Measurements from ENCODE around the gene MRPL50. TPM values are rescaled to one million over a fixed set of nuclear protein-coding genes. Genes with fewer than 3 reads are reported as not detected.
"Not testable (repeated sequence)": the region's sequence is repeated elsewhere in the genome, so short reads cannot be mapped to it uniquely, and the experiment has no call there.

MRPL50 gene
- polyA plus RNA-seq, 1 donor = 26.9 TPM

- DNase-seq = no peak
Observed at GRCh38 chr9:101418518-101419430, 20.4 kb upstream of the MRPL50 start.

DNA sequence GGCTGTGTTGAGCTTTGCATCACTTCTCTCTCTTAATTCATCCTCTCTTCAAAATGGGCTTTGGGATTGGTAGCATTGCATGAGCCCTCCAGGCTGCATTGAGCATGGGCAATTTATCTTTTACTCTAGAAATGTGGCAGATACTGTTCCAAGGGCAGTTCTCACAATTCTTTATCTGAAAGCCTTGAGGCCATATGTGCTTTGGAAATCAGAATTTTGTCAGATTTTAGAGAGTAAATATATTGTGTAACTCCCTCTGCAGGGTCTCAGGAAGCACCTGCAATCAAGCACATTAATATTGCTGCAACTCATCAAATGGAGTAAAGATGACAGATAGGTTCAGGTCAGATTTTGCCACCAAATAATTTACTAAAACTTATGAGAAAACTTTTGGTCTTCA, 19.6 kb upstream of the MRPL50 start:
- no peak for DNase-seq

DNA sequence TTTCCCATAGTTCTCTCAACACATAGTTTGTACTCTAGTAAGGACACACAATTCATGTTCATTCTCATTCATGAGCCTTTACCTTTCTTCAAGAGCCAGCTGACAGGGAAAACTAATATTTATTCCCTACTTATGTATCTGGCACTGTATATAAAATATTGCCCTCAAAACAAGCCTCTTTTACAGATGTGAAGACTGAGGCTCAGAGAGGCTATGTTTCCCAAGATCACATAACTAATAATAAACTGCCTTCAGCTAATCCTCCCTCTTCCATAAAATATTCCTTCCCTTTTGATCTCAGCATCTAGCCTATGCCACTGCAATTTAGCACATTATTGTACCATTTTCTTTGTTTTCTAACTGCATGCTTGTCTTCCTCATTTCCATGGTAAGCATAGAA, 19.0 kb upstream of the MRPL50 start:
- no peak for DNase-seq

GRCh38 chr9:101415578-101415977, 17.2 kb upstream of the MRPL50 start:
- DNase-seq = no peak

DNA sequence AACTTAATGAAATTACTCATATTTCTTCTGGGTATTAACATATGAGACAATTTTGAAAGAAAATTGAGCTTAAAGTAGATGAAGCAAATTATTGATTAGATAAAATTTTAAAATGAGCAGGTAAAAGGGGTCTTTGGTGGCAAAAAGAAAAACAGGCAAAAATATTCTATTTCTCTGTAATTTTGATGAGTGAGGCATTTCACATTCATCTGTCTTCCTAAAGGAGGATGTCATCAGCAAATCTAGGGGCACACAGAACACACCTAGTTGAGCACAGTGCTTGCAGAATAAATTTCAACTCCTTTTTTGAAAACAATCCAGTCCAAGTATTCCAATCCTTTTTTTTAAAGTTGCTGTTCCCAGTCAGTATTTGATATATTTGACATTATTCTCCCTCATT, 16.4 kb upstream of the MRPL50 start:
- DNase-seq = no peak

DNA sequence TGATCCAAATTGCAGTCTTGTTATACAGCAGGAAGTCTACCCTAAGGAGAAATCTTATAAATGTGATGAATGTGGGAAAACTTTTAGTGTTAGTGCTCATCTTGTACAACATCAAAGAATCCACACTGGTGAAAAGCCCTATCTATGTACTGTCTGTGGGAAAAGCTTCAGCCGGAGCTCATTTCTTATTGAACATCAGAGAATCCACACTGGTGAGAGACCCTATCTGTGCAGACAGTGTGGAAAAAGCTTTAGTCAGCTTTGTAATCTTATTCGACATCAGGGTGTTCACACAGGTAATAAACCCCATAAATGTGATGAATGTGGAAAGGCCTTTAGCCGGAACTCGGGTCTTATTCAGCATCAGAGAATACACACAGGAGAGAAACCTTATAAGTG, 10.7 kb upstream of the MRPL50 start:
- DNase-seq = no peak

DNA sequence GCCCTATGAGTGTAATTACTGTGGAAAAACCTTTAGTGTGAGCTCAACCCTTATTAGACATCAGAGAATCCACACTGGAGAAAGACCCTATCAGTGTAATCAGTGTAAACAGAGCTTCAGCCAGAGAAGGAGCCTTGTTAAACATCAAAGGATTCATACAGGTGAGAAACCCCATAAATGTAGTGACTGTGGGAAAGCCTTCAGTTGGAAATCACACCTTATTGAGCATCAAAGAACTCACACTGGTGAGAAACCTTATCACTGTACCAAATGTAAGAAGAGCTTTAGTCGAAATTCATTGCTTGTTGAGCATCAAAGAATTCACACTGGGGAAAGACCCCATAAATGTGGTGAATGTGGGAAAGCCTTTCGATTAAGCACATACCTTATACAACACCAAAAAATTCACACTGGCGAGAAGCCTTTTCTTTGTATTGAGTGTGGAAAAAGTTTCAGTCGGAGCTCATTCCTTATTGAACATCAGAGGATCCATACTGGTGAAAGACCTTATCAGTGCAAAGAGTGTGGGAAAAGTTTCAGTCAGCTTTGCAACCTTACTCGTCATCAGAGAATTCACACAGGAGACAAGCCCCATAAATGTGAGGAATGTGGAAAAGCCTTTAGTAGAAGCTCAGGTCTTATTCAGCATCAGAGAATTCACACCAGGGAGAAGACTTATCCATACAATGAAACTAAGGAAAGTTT, 10.1 kb upstream of the MRPL50 start:
- no peak for DNase-seq

DNA sequence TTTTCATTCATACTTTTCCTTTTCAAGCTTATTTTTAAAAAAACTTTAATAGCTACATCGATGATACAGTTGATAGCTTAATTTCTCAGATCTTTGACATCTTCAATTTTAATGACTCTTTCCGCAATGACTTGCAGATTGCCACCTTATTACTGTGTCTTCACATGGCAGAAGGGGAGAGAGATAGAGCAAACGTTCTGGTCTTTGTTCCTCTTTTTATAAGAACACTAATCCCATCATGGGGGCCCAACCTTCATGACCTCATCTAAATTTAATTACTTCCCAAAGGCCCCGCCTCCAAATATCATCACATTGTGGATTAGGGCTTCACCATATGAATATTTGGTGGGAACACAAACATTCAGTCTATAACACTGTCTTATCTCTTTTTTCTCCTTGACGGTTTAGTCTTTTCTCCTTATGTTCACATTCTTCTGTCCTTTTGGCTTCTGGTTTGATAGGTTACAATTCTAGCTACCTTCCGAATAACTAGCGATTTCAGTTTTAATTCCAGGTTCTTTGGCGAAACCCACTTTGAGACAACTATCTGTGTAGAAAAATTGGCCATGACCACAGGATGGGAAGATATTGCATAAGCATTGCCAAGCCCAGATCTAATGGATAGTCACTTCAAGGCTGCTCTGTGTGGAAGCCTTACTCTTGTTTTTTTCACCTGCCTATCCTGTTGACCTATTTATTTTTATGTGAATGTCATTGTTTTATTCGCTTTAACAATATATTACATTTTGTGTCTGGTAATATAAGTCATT, 5.3 kb upstream of the MRPL50 start:
- no peak for DNase-seq

DNA sequence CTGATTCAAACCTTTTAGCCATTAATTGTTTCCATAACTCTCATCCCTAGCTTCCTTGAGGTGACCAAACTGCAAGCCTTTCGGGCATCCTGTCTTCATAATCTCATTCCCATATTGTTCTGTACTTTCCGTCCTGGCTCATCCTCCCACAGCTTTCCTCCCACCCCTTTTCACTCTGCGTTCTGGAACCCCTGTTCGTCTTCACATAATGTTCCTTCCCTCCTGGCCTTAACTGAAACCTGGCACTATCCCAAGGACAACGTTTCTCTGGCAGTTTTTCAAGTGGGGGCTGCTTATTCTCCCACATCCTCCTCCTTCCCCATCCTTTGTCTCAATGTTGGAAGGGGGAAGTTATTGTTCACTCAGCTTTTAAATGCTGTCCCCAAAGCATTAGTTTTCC, 1.7 kb upstream of the MRPL50 start:
- no peak for DNase-seq

DNA sequence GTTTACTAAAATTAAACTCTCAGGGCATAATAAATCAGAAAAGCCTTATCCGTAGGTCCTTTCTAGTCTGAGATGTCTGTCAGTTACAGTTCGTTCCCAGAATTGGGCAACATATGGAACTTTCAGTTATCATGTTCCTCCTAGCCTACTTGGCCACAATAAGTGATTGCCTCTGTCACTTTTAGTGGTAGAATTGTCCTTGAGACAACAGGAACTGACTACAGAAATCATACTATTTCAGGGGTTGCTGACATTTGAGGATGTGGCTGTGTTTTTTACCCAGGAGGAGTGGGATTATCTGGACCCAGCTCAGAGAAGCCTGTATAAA, 1.2 kb upstream of the MRPL50 start:
- no peak for DNase-seq

DNA sequence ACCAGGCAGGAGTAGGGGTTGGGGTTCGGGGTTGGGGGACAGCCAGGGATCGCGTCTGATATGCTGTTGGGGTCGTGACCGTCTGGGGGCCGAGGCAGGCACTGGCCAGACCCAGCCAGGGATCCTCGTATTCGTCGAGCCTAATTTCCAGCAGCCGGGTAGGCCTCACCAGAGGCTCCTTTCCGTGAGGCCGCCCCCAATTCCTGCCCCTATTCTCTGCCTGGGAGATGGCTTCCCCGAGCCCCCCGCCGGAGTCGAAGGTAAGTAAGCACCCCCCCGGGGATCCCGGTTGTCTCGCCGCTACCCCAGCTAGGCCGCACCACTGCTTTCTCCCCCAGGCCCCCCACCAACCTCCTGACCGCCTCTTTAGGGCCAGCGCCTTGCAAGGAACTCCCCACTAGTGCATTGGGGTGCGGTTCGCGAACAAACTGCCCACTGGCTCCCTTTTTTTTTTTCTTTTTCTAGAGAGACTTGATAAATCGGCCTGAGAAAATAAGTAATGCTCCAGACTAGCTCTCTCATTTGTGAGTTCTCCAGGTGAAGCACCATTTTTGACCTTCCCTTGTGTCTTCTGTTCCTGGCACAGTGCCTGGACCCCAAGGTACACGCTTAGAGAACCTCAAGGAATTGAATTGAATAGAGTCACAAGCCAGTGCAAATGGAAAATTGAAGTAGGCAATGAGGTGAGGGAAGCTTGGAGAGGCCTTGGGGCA, 668 bp upstream of the MRPL50 start:
- DNase-seq = peak; percentile 34

- no peak for DNase-seq
Observed at GRCh38 chr9:101397746-101398067, 711 bp downstream of the MRPL50 start.

DNA sequence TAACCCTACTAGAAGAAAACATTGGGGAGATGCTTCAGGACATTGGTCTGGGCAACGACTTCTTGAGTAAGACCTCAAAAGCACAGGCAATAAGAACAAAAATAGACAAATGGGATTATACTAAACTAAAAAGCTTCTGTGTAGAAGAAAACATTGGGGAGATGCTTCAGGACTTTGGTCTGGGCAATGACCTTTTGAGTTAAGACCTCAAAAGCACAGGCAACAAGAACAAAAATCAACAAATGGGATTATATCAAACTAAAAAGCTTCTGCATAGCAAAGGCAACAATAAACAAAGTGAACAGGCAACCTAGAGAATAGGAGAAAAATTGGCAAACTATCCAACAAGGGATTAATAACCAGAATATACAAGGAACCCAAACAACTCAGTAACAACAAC, 3.7 kb downstream of the MRPL50 start:
- DNase-seq = no peak

- no peak for DNase-seq
Observed at GRCh38 chr9:101393135-101393534, 5.3 kb downstream of the MRPL50 start.

GRCh38 chr9:101388507-101388993, 9.9 kb downstream of the MRPL50 start:
- no peak for DNase-seq

- no peak for DNase-seq
Observed at GRCh38 chr9:101387871-101388506, 10.4 kb downstream of the MRPL50 start.

GRCh38 chr9:101384873-101385536, 13.4 kb downstream of the MRPL50 start, which contains the start of gene BAAT:
TSS of gene BAAT (minus strand) at chr9:101385006. CDS start at chr9:101371404, 13,602 bp downstream.
- DNase-seq = not testable (repeated sequence)

DNA sequence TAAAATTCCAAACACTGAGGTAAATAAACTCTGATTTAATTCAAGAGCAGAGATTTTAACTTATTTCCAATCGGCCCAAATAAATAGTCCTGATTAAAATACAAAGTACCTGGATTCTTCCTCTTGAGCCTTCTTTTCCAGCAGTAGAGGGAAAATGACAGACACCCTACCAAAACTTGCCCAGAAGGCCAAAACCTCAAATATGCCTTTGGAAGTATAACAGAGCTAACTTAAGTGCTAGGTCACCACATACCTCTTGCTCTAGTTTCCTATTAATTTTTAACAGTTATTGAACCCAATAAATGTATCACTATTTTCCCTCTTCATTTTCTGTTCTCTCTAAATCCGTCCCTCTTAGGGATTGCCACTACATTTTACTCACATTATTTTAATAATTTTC, 15.1 kb downstream of the MRPL50 start:
- no peak for DNase-seq

DNA sequence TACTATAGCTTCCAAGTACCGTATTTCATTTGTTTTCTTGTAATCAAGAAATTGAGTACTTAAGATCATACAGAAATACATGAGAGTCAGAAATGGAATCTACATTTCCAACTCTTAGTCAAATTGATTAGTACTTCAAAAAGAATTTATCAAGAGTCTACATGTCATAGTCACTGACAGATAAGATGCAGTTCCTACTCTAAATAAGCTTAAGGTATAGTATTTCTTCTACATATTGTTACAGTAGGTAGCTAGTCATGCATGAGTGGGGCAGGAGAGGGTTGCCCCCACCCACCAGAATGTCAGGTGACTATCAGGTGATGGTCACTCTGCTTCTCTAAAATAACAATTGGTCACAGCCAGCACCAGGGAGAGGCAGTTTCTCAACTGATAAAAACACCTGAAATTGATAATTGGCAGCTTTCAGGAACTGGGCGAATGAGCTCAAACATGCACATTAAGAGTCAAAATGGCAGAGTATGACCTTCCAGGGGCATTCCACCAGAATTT, 16.5 kb downstream of the MRPL50 start:
- DNase-seq = no peak

GRCh38 chr9:101381118-101381517, 17.3 kb downstream of the MRPL50 start:
- DNase-seq = no peak

GRCh38 chr9:101380295-101380694, 18.1 kb downstream of the MRPL50 start:
- no peak for DNase-seq
